Osteoblast (primary cell): ENCODE data around the gene ACAP3. TPM values are rescaled to one million over a fixed set of nuclear protein-coding genes. Genes with fewer than 3 reads are reported as not detected.

Experiments used
- DNase-seq: peaks from one replicate; pipeline ENCODE4 v3.0.0; 2011; ENCODE audit warnings: low spot score, mixed read lengths; ENCODE audit not compliant: insufficient read length; ENCODE audit errors: missing footprints
- H2AFZ ChIP-seq: 2 replicates; pipeline ENCODE4 v1.6.0; 2011; ENCODE audit warnings: mild to moderate bottlenecking, low read length
- H3K27ac ChIP-seq: 2 replicates; pipeline ENCODE4 v1.5.1; 2011; ENCODE audit warnings: mild to moderate bottlenecking, low read depth, low read length, moderate library complexity
- H3K27me3 ChIP-seq: 2 replicates; pipeline ENCODE4 v1.6.0; 2012; ENCODE audit warnings: mild to moderate bottlenecking, control low read depth, inconsistent platforms, low read length, moderate library complexity; ENCODE audit not compliant: insufficient read depth
- H3K36me3 ChIP-seq: 2 replicates; pipeline ENCODE4 v1.5.1; 2011; ENCODE audit warnings: mild to moderate bottlenecking, low read length, control low read depth, moderate library complexity; ENCODE audit not compliant: insufficient read depth
- H3K4me1 ChIP-seq: 2 replicates; pipeline ENCODE4 v1.5.1; 2011; ENCODE audit warnings: mild to moderate bottlenecking, low read length, control low read depth, moderate library complexity; ENCODE audit not compliant: insufficient read depth
- H3K4me2 ChIP-seq: 2 replicates; pipeline ENCODE4 v1.6.0; 2011; ENCODE audit warnings: mild to moderate bottlenecking, low read length; ENCODE audit not compliant: insufficient read depth
- H3K4me3 ChIP-seq: fragments of 200-600 bp; sonication (generic); 3 replicates; pipeline ENCODE4 v1.5.1; 2012; ENCODE audit warnings: mild to moderate bottlenecking, low read length, inconsistent platforms; ENCODE audit not compliant: insufficient read depth
- H3K79me2 ChIP-seq: 2 replicates; pipeline ENCODE4 v1.6.0; 2012; ENCODE audit warnings: mild to moderate bottlenecking, low read length, control low read depth, inconsistent platforms; ENCODE audit not compliant: insufficient read depth
- H3K9me3 ChIP-seq: 2 replicates; pipeline ENCODE4 v1.5.1; 2011; ENCODE audit warnings: low read depth, low read length, control low read depth
- H4K20me1 ChIP-seq: 2 replicates; pipeline ENCODE4 v1.6.0; 2012; ENCODE audit warnings: mild to moderate bottlenecking, low read length, control low read depth; ENCODE audit not compliant: insufficient read depth
- total RNA-seq: library from RNA; depleted of rRNA; stranded (reverse); fragments of >200 nt; gene quantifications from 2 replicates; pipeline ENCODE4 v1.2.3, GENCODE V29; 2012
- TF ChIP-seq, protein P1 (sequence below): IDR thresholded peaks from 2 replicates; pipeline ENCODE4 v1.5.1; 2011; ENCODE audit warnings: mild to moderate bottlenecking, low read depth, low read length, moderate library complexity; ENCODE audit errors: extremely low read depth

ACAP3 gene
- total RNA-seq, 1 donor: 46.7 TPM

DNA sequence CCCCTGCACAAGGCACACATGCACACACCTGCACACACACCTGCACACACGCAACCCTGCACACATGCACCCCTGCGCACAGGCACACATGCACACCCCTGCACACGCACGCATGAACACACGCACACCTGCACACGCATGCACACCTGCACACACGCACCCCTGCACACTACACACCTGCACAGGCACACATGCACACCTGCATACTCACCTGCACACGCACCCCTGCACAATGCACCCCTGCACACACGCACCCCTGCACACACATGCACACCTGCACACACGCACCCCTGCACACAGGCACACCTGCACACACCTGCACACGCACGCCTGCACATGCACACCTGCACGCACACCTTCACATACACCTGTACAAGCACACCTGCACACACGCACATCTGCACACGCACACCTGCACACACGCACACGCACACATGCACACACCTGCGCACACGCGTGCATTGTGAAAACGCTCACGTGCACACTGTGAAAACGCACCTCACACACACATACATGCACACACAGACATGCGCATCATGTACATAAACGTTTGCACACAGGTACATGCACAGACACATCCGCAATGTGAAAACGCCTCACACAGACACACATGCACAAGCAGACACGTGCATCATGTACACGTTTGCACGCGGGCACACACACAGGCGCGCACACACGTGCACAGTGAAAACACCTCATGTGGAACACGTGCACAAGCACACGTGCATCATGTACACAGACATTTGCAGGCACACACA is 33.2 kb upstream of the ACAP3 start:
- H3K4me1 ChIP-seq: peaks cover 14% of the 10 kb centered on the region
- no peak for DNase-seq
- H3K36me3 ChIP-seq: peaks cover 32% of the 10 kb centered on the region
- H4K20me1 ChIP-seq: peaks cover 54% of the 10 kb centered on the region
- no peak overlapping the region for H3K27ac ChIP-seq
- H3K9me3 ChIP-seq: no peaks in the 10 kb centered on the region
- no peak overlapping the region for H2AFZ ChIP-seq
- no peak overlapping the region for H3K4me2 ChIP-seq
- TF ChIP-seq, protein P1, sequence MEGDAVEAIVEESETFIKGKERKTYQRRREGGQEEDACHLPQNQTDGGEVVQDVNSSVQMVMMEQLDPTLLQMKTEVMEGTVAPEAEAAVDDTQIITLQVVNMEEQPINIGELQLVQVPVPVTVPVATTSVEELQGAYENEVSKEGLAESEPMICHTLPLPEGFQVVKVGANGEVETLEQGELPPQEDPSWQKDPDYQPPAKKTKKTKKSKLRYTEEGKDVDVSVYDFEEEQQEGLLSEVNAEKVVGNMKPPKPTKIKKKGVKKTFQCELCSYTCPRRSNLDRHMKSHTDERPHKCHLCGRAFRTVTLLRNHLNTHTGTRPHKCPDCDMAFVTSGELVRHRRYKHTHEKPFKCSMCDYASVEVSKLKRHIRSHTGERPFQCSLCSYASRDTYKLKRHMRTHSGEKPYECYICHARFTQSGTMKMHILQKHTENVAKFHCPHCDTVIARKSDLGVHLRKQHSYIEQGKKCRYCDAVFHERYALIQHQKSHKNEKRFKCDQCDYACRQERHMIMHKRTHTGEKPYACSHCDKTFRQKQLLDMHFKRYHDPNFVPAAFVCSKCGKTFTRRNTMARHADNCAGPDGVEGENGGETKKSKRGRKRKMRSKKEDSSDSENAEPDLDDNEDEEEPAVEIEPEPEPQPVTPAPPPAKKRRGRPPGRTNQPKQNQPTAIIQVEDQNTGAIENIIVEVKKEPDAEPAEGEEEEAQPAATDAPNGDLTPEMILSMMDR: no peak
- no peak overlapping the region for H3K4me3 ChIP-seq
- H3K79me2 ChIP-seq: peaks cover 57% of the 10 kb centered on the region
- no peaks in the 10 kb centered on the region for H3K27me3 ChIP-seq

DNA sequence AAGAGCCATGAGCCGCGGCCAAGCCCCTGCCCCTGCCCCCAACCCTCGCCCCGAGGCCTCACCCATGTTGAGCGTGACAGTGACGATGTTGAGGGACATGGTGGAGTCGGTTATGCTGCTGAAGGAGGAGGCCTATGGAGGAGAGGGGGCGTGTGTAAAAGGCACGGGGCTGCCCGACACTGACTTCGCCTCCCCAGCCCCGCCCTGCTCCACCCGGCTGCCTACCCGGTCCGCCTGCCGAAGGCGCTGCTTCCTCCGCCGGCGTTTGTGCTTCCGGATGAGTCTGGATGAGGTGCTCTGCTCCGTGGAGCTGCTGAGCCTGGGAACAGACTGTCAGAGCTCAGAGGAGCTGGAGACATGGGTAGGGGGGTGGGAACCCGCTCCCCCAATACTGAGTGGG is 32.5 kb upstream of the ACAP3 start:
- Histone ChIP-seq H3K27me3 (no peaks in the 10 kb centered on the region), H2AFZ (no peak overlapping the region), H4K20me1 (peaks cover 52% of the 10 kb centered on the region), H3K79me2 (peaks cover 49% of the 10 kb centered on the region), H3K36me3 (peaks cover 32% of the 10 kb centered on the region), H3K27ac (no peak overlapping the region), H3K9me3 (no peaks in the 10 kb centered on the region), H3K4me3 (no peak overlapping the region), H3K4me1 (peaks cover 6% of the 10 kb centered on the region), H3K4me2 (no peak overlapping the region)
- DNase-seq: no peak
- TF ChIP-seq, protein P1: no peak

DNA sequence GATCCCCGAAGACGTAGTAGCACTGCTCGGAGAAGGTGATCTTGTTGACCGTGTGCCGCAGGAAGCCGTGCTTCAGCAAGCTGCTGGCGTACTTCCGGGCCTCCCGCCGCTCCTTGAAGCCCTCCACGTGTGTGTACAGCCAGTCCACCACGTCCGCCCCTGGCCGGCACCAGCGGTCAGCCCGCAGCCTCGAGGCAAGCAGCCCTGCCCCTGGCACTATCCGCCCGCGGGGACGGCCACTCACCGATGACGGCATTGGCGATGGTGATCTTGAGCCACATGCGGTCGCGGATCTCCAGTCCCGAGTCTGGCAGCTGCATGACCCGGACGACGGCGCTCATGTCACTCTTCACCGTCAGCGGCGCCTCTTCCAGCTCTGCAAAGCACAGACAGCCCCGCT is 30.5 kb upstream of the ACAP3 start:
- TF ChIP-seq, protein P1: no peak
- Histone ChIP-seq H3K4me3 (no peak overlapping the region), H3K4me1 (no peaks in the 10 kb centered on the region), H4K20me1 (peaks cover 42% of the 10 kb centered on the region), H3K79me2 (peaks cover 30% of the 10 kb centered on the region), H3K4me2 (no peak overlapping the region), H3K36me3 (peaks cover 32% of the 10 kb centered on the region), H3K27ac (no peak overlapping the region), H2AFZ (no peak overlapping the region), H3K27me3 (no peaks in the 10 kb centered on the region), H3K9me3 (no peaks in the 10 kb centered on the region)
- DNase-seq: no peak

DNA sequence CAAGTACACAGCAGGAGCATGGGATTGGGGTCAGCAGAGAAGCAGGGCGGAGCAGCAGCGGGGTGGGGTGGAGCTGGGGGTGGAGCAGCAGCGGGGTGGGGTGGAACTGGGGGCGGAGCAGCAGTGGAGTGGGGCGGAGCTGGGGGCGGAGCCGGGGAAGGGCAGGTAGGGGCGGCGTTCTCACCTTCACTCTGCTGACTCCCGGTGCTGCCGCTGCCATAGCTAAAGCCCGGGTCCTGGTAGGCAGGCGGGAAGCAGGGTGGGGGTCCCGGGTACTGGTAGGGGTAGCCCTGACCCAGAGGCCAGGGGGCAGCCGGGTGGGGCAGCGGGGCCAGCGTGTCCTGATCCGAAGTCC is 30.0 kb upstream of the ACAP3 start:
- H3K4me1 ChIP-seq: no peaks in the 10 kb centered on the region
- peaks cover 41% of the 10 kb centered on the region for H4K20me1 ChIP-seq
- peaks cover 25% of the 10 kb centered on the region for H3K79me2 ChIP-seq
- no peak overlapping the region for H3K4me2 ChIP-seq
- TF ChIP-seq, protein P1: no peak
- no peak overlapping the region for H3K27ac ChIP-seq
- H2AFZ ChIP-seq: no peak overlapping the region
- DNase-seq: no peak
- H3K9me3 ChIP-seq: no peaks in the 10 kb centered on the region
- H3K4me3 ChIP-seq: no peak overlapping the region
- H3K36me3 ChIP-seq: peaks cover 32% of the 10 kb centered on the region
- no peaks in the 10 kb centered on the region for H3K27me3 ChIP-seq
